Keratinocyte (primary cell): Measurements from ENCODE around the gene MYBPHL.

Experiments used
- CTCF ChIP-seq, 3 experiments: IDR thresholded peaks in 1 of 3; conservative IDR thresholded peaks in 1 of 3; optimal IDR thresholded peaks in 1 of 3; 2 replicates in 2 of 3; 3 replicates in 1 of 3; pipeline versions ENCODE3 to v1.5.1; 2011; ENCODE audit warnings: low read length in 3 of 3, mild to moderate bottlenecking in 3 of 3, moderate library complexity in 2 of 3, control low read depth in 1 of 3, inconsistent platforms in 1 of 3; ENCODE audit not compliant: insufficient read depth in 2 of 3; ENCODE audit errors: extremely low read depth in 1 of 3
- EZH2 ChIP-seq: IDR thresholded peaks from one replicate; pipeline ENCODE4 v1.6.1; 2012; ENCODE audit warnings: inconsistent platforms, mild to moderate bottlenecking, low read length, moderate library complexity

DNA sequence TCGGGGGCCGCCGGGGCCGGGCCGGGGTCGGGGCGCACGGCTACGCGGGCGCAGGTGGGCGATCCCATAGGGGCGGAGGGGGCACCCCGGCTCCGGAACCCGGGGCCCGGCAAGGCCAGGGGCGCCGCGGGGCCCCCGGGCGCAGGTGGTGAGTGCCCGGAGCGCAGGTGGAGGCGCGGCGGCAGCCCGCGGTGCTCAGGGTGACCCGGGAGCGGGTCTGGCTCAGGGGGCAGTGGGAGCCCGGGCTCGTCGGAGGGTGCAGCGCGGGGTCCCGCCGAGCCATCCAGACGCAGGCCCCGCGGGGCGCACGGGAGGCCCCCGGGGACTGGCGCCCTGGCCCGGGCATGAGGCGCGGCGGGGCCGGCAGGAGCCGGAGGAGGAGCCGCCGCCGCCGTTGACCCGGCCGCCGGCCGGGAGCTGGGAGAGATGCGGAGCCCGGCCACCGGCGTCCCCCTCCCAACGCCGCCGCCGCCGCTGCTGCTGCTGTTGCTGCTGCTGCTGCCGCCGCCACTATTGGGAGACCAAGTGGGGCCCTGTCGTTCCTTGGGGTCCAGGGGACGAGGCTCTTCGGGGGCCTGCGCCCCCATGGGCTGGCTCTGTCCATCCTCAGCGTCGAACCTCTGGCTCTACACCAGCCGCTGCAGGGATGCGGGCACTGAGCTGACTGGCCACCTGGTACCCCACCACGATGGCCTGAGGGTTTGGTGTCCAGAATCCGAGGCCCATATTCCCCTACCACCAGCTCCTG is 57.0 kb downstream of the MYBPHL start:
- TF ChIP-seq CTCF (optimal IDR thresholded peaks at IDR 0.05 in 1 of 3, IDR thresholded peaks at IDR 0.05 in 1 of 3, conservative IDR thresholded peaks at IDR 0.05 in 1 of 3; ENCODE audit: extremely low read depth in 1 of 3, insufficient read depth in 2 of 3, low read length in 3 of 3) (no peak), EZH2 (no peak)
